ENCODE data around the gene GLIS2.

- TF ChIP-seq CTCF (conservative IDR thresholded peaks at IDR 0.05; ENCODE audit: low read depth, low read length) = no peak
- TF ChIP-seq EZH2 (IDR thresholded peaks at IDR 0.05; ENCODE audit: low read length, unreplicated experiment) = no peak
- TF ChIP-seq EZH2phosphoT487 (IDR thresholded peaks at IDR 0.05; ENCODE audit: borderline replicate concordance, low read length) = no peak
Observed at GRCh38 chr16:4315186-4316107, at the start of gene GLIS2.
